LNCAP (cell line): Measurements from ENCODE around the gene TRPT1.

Experiments used
- TF ChIP-seq, protein P1 (sequence below): fragments of 450-650 bp; IDR thresholded peaks from 2 replicates; pipeline ENCODE4 v1.5.1; 2017; ENCODE audit warnings: mild to moderate bottlenecking

The TRPT1 gene

DNA sequence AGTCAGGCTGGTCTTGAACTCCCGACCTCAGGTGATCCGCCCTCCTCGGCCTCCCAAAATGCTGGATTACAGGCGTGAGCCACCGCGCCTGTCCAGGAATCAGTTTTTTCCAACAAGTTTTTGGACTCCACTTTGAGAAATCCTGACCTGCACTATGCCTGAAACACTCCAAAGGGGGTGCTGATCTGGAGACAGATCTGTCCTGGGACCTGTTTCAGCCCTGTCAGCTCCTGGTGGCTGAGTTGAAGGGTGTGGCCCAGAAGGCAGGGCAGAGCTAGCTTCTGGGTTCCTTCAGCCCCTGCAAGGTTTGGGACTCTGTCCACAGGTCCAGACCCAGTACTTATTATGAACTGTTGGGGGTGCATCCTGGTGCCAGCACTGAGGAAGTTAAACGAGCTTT is 5.6 kb upstream of the TRPT1 start:
- TF ChIP-seq, protein P1, sequence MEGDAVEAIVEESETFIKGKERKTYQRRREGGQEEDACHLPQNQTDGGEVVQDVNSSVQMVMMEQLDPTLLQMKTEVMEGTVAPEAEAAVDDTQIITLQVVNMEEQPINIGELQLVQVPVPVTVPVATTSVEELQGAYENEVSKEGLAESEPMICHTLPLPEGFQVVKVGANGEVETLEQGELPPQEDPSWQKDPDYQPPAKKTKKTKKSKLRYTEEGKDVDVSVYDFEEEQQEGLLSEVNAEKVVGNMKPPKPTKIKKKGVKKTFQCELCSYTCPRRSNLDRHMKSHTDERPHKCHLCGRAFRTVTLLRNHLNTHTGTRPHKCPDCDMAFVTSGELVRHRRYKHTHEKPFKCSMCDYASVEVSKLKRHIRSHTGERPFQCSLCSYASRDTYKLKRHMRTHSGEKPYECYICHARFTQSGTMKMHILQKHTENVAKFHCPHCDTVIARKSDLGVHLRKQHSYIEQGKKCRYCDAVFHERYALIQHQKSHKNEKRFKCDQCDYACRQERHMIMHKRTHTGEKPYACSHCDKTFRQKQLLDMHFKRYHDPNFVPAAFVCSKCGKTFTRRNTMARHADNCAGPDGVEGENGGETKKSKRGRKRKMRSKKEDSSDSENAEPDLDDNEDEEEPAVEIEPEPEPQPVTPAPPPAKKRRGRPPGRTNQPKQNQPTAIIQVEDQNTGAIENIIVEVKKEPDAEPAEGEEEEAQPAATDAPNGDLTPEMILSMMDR = no peak

GRCh38 chr11:64230985-64231365 is 5.0 kb upstream of the TRPT1 start:
- TF ChIP-seq, protein P1 = no peak

- TF ChIP-seq, protein P1 = no peak
These were observed 4.4 kb upstream of the TRPT1 start, which contains the start of gene DNAJC4 for GRCh38 chr11:64230171-64230984. Gene DNAJC4 (plus strand): TSS chr11:64230548. CDS start chr11:64230855, 307 bp downstream.

GRCh38 chr11:64229744-64230170 is 3.8 kb upstream of the TRPT1 start:
- TF ChIP-seq, protein P1 = no peak

DNA sequence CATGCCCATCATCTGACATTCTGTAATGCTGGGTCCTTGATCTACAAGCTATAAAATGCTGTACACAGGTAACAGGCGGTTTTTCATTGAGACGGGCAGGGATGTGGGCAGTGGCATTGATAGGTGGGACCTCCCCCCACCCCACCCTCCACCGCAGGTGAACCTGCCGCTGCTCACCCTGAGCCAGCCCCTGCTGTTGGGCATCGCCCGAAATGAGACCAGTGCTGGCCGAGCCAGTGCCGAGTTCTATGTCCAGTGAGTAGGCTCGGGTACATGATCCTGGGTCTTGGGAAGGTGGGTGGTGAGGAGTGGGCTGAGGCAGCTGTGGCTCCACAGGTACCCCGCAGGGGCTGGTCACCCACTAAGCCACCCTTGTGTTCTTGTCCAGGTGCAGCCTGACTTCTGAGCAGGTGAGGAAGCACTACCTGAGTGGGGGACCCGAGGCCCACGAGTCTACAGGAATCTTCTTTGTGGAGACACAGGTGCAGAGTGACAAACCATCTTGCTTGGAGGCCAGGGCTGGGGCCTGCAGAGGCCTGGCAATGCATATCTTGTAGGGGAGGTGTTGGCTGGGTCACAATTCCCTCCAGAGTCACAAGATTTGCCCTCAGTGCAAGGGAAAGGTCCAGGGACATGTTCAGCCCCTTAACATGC is 3.2 kb upstream of the TRPT1 start:
- TF ChIP-seq, protein P1 = no peak

GRCh38 chr11:64227405-64227956 is 1.5 kb upstream of the TRPT1 start:
- TF ChIP-seq, protein P1 = no peak

DNA sequence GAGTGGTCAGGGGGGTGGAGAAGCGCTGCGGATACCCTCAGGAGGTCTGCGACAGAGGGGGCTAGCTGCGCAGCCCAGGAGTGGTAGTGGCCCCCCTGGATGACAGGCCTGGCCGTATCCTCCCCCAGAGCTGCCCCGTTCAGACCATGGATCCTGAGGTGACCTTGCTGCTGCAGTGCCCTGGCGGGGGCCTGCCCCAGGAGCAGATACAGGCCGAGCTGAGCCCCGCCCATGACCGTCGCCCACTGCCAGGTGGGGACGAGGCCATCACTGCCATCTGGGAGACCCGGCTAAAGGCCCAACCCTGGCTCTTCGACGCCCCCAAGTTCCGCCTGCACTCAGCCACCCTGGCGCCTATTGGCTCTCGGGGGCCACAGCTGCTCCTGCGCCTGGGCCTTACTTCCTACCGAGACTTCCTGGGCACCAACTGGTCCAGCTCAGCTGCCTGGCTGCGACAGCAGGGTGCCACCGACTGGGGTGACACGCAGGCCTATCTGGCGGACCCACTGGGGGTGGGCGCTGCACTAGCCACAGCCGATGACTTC is 593 bp upstream of the TRPT1 start:
- TF ChIP-seq, protein P1 = no peak
